HG02763 (cell line): Measurements from ENCODE around the gene ACY1.
"Not testable (repeated sequence)": the region's sequence is repeated elsewhere in the genome, so short reads cannot be mapped to it uniquely, and the experiment has no call there.

Experiments used
- ATAC-seq: cut with Tn5 transposase; IDR thresholded peaks from one replicate; pipeline ENCODE4 v1.9.1; 2021; ENCODE audit warnings: mild to moderate bottlenecking, moderate library complexity; ENCODE audit not compliant: unreplicated experiment

Gene ACY1

GRCh38 chr3:52023860-52024764, 40.8 kb downstream of the ACY1 start:
- peak; percentile 44 for ATAC-seq

GRCh38 chr3:52024765-52025452, 41.6 kb downstream of the ACY1 start:
- no peak for ATAC-seq

GRCh38 chr3:52025453-52025852, 42.1 kb downstream of the ACY1 start:
- no peak for ATAC-seq

GRCh38 chr3:52026041-52026440, 42.7 kb downstream of the ACY1 start:
- ATAC-seq: no peak

GRCh38 chr3:52028572-52028971, 45.2 kb downstream of the ACY1 start:
- no peak for ATAC-seq

GRCh38 chr3:52029053-52029452, 45.7 kb downstream of the ACY1 start:
- no peak for ATAC-seq

GRCh38 chr3:52029535-52029934, 46.2 kb downstream of the ACY1 start:
- ATAC-seq: no peak

GRCh38 chr3:52030714-52031310, 47.5 kb downstream of the ACY1 start:
- no peak for ATAC-seq

GRCh38 chr3:52031896-52032295, 48.6 kb downstream of the ACY1 start:
- ATAC-seq: no peak

GRCh38 chr3:52032702-52033408, 49.5 kb downstream of the ACY1 start:
- ATAC-seq: no peak

GRCh38 chr3:52033748-52034147, 50.4 kb downstream of the ACY1 start:
- ATAC-seq: not testable (repeated sequence)

- ATAC-seq: no peak
Measured at GRCh38 chr3:52034212-52034611, 50.9 kb downstream of the ACY1 start.

GRCh38 chr3:52034651-52035050, 51.3 kb downstream of the ACY1 start:
- ATAC-seq: no peak

GRCh38 chr3:52036222-52036694, 52.9 kb downstream of the ACY1 start:
- ATAC-seq: peak; percentile 53

- ATAC-seq: no peak
Measured at GRCh38 chr3:52036829-52037228, 53.5 kb downstream of the ACY1 start.

- no peak for ATAC-seq
Measured at GRCh38 chr3:52037291-52037690, 54.0 kb downstream of the ACY1 start.

- ATAC-seq: no peak
Measured at GRCh38 chr3:52038227-52038626, 54.9 kb downstream of the ACY1 start.
